Memory B cell (primary cell): ENCODE results near the gene CTNND2.
"Not testable (repeated sequence)": the region's sequence is repeated elsewhere in the genome, so short reads cannot be mapped to it uniquely, and the experiment has no call there.

Experiments
- ATAC-seq: fragments of 150-1000 bp; cut with Tn5 transposase; 2 replicates; pipeline ENCODE4 v1.10.0; 2021; ENCODE audit warnings: low read depth, mild to moderate bottlenecking, moderate library complexity
- DNase-seq, 2 donors: peaks; one replicate each; pipeline ENCODE4 v3.0.0; 2022; ENCODE audit warnings: low spot score in 2 of 2
- H3K27ac Mint-ChIP-seq: one replicate; pipeline ENCODE4 v1.8.0; 2022; ENCODE audit warnings: mild to moderate bottlenecking, moderate library complexity, mixed read lengths
- H3K27me3 Mint-ChIP-seq: one replicate; pipeline ENCODE4 v1.8.0; 2022; ENCODE audit warnings: mixed read lengths
- H3K36me3 Mint-ChIP-seq: one replicate; pipeline ENCODE4 v1.8.0; 2022; ENCODE audit warnings: mild to moderate bottlenecking, mixed read lengths
- H3K4me1 Mint-ChIP-seq: one replicate; pipeline ENCODE4 v1.8.0; 2022; ENCODE audit warnings: mixed read lengths
- H3K4me3 Mint-ChIP-seq: one replicate; pipeline ENCODE4 v1.8.0; 2022; ENCODE audit warnings: mild to moderate bottlenecking, moderate library complexity, mixed read lengths
- H3K9me3 Mint-ChIP-seq: one replicate; pipeline ENCODE4 v1.8.0; 2022; ENCODE audit warnings: mixed read lengths

The CTNND2 gene

DNA sequence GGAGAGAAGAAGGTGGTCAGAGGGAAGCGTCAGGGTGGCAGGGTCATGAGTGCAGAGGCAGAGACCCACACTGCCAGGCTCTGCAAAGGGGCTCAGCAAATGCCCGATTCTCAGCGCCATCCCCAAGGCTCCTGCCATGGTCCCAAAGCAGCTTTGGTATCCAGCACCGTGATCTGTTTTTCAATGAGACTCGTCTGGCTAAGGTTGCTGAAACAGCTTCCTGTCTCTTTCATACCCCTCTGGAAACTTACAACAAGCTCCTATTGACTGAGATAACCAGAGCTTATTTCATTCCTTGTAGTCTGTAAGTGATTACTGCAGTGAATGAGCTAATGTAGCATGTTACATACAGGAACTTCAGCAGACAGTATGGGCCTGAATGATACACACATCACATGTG lies 574.6 kb downstream of the CTNND2 start:
- no peak for DNase-seq
- Mint-ChIP-seq H3K9me3 (no peaks in the 10 kb centered on the region), H3K4me1 (no peaks in the 10 kb centered on the region), H3K27me3 (no peaks in the 10 kb centered on the region), H3K27ac (no peak overlapping the region), H3K36me3 (no peaks in the 10 kb centered on the region), H3K4me3 (no peak overlapping the region)
- ATAC-seq = no peak

DNA sequence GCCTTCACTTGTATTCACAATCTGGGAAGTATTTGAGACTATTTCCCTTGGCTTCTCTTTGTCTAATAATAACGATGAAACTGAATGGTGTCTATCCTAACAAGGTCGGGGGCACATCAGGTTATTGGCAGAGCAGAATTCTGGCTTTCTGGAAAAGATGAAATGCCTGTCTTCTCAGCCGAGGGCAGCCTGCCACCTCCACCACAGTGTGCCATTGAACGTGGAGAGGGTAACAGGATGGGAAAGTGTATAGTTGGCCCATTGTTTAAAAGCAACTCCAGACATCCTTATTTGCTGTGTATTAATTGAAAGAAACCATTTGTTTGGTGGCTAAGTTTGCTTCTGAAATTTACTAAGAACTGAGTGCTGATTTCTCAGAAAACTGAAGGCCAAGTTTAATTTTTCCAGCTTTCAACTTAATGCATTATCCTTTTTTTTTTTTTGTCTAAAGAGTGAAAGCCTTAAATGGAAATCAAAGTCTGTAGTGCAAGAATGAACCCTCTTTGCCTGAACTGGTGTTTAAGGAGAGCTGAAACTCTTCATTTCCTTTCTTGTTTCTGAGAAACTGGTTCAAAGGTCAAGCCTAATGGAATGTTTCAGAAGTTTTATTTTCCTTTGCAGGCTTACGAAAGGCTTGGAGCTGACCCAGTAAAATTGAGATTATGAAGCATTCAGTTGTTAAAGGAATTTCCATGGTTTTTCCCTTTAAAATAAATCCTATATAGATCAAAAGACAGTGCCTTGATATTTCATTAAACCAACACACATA lies 579.5 kb downstream of the CTNND2 start:
- Mint-ChIP-seq H3K27ac (no peak overlapping the region), H3K9me3 (no peaks in the 10 kb centered on the region), H3K27me3 (peaks cover 2% of the 10 kb centered on the region), H3K4me3 (no peak overlapping the region), H3K4me1 (no peaks in the 10 kb centered on the region), H3K36me3 (no peaks in the 10 kb centered on the region)
- DNase-seq = no peak
- ATAC-seq = no peak

DNA sequence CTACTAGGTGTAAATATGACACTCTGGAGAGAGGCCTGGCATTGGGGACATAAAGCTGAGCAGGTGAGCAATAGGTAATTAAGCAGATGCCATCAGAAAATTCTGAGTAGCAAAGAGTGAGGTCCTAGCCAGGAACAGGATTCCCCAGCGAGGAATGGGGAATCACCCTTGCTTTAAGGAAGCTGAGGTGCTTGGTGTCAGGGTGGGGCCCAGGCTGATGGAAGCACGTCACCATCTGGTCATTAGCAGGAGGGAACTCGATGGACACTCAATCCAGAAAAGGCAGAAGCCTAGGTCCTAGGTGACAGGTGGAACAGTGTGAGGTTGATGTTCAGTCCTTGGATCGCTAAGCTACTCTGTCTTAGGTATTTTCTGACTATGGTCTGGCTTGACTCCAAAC lies 580.5 kb downstream of the CTNND2 start:
- no peaks in the 10 kb centered on the region for H3K36me3 Mint-ChIP-seq
- ATAC-seq = no peak
- no peak for DNase-seq
- peaks cover 2% of the 10 kb centered on the region for H3K27me3 Mint-ChIP-seq
- H3K27ac Mint-ChIP-seq = no peak overlapping the region
- no peaks in the 10 kb centered on the region for H3K9me3 Mint-ChIP-seq
- no peak overlapping the region for H3K4me3 Mint-ChIP-seq
- H3K4me1 Mint-ChIP-seq = no peaks in the 10 kb centered on the region

DNA sequence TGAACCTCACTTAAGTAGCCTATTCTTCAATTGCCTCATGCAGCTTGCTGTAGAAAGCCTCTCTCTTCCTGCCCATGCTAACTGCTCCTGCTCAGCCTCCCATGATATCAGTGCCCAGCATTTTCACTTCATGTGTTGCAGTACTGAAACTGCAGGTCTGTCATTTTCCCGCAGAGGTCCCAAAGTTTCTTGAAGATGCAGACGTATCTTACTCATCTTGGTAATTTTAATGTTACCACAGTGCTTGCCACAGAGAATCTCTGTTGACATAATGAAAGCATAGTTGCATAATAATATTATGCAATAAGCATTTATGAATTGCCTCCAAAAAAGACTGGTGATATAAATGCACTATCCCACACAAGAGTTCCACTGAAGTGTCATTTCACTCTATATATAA lies 582.1 kb downstream of the CTNND2 start:
- H3K36me3 Mint-ChIP-seq = no peaks in the 10 kb centered on the region
- H3K4me1 Mint-ChIP-seq = no peaks in the 10 kb centered on the region
- no peak overlapping the region for H3K4me3 Mint-ChIP-seq
- no peak overlapping the region for H3K27ac Mint-ChIP-seq
- H3K27me3 Mint-ChIP-seq = peaks cover 2% of the 10 kb centered on the region
- DNase-seq (no peak), ATAC-seq (no peak)
- no peaks in the 10 kb centered on the region for H3K9me3 Mint-ChIP-seq

DNA sequence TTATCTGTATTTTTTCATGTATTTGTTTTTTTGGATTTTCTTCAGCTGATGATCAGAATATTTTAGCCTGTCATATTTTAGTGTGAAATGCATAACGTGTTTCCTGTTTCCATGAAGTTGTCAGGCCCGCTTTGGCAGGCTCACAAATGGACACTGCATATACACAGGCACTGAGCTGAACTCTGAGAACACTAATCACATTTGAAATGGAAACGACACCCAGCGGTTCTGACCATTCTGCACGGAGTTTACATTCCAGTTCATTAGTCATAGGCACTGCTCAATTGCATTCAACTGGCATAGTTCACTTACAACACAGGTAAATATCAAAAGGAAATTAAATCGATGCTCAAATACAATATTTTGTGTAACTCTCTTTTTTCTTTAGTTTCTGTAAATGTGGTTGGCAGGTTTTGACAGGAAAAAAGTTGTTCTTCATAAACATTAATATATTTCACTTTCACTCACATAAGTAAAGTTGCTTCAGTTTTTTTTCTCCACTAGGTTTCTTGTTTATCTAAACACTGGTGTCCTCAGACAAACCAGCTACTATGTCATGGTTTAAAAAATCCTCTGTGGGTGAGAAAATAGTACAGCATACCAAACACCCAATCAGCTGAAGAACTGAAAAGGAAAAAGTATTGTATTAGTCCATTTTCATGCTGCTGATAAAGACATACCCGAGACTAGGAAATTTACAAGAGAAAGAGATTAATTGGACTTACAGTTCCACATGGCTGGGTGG lies 584.2 kb downstream of the CTNND2 start:
- ATAC-seq = no peak
- peaks cover 2% of the 10 kb centered on the region for H3K27me3 Mint-ChIP-seq
- DNase-seq = no peak
- H3K4me1 Mint-ChIP-seq = no peaks in the 10 kb centered on the region
- no peaks in the 10 kb centered on the region for H3K9me3 Mint-ChIP-seq
- no peaks in the 10 kb centered on the region for H3K36me3 Mint-ChIP-seq
- no peak overlapping the region for H3K27ac Mint-ChIP-seq
- H3K4me3 Mint-ChIP-seq = no peak overlapping the region

DNA sequence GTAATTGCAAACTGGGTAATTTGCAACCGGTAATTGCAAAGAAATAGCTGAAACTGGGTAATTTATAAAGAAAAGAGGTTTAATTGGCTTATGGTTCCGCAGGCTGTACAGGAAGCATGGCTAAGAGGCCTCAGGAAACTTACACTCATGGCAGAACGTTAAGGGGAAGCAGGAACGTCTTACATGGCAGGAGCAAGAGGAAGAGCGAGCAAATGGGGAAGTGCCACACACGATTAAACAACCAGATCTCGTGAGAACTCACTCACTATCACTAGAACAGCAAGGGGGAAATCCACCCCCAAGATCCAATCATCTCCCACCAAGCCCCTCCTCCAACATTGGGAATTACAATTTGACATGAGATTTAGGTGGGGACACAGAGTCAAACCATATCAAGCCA lies 590.6 kb downstream of the CTNND2 start:
- not testable (repeated sequence) for H3K9me3 Mint-ChIP-seq, DNase-seq, H3K27ac Mint-ChIP-seq, ATAC-seq, H3K4me1 Mint-ChIP-seq, H3K4me3 Mint-ChIP-seq, H3K36me3 Mint-ChIP-seq, H3K27me3 Mint-ChIP-seq

DNA sequence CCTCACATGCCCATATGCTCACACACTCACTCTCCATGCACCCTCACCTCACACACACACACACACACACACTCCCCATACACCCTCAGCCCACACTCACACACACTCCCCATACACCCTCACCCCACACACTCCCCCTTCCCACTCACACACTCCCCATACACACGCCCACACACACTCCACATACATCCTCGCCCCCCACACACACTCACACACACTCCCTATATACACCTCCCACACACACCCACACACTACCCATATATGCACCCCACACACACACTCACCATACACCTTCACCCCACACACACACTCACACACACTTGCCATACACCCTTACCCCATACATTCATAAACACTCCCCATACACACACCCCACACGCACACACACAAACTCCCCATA lies 592.5 kb downstream of the CTNND2 start:
- Mint-ChIP-seq H3K27ac (no peak overlapping the region), H3K9me3 (peaks cover 1% of the 10 kb centered on the region), H3K36me3 (no peaks in the 10 kb centered on the region), H3K4me3 (no peak overlapping the region), H3K4me1 (no peaks in the 10 kb centered on the region), H3K27me3 (no peaks in the 10 kb centered on the region)
- no peak for DNase-seq
- no peak for ATAC-seq

DNA sequence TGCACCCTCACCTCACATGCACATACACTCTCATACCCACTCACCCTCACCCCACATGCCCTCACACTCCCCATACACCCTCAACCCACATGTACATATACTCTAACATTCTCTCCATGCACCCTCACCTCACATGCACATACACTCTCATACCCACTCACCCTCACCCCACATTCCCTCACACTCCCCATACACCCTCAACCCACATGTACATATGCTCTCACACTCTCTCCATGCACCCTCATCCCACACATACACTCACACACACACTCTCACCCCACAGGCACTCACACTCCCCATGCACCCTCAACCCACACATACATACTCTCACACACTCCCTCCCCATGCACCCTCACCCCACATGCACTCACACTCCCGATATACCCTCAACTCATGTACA lies 593.0 kb downstream of the CTNND2 start:
- DNase-seq (no peak), ATAC-seq (no peak)
- Mint-ChIP-seq H3K4me1 (no peaks in the 10 kb centered on the region), H3K4me3 (no peak overlapping the region), H3K36me3 (no peaks in the 10 kb centered on the region), H3K27me3 (no peaks in the 10 kb centered on the region), H3K27ac (no peak overlapping the region), H3K9me3 (peaks cover 1% of the 10 kb centered on the region)

DNA sequence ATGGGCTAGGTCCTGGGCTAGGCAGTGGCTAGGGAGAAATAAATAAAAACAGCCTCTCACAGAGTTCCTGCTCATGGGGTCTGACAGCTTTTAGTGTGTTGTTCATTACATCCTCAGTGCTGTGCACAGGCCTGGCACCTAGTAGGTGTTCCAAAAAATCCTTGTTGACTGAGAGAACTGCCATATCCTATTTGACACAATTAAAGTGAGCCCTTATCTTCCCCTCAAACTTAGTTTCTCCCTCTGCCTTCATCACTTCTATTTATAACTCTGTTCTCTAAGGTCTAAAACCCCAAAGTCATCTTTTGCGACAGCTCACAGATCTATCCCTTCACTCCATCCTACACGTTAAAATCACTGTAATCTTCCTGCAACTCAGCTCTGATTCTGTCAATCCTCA lies 594.1 kb downstream of the CTNND2 start:
- Mint-ChIP-seq H3K9me3 (peaks cover 1% of the 10 kb centered on the region), H3K27me3 (no peaks in the 10 kb centered on the region), H3K27ac (no peak overlapping the region), H3K4me1 (no peaks in the 10 kb centered on the region), H3K36me3 (no peaks in the 10 kb centered on the region), H3K4me3 (no peak overlapping the region)
- DNase-seq (no peak), ATAC-seq (no peak)

DNA sequence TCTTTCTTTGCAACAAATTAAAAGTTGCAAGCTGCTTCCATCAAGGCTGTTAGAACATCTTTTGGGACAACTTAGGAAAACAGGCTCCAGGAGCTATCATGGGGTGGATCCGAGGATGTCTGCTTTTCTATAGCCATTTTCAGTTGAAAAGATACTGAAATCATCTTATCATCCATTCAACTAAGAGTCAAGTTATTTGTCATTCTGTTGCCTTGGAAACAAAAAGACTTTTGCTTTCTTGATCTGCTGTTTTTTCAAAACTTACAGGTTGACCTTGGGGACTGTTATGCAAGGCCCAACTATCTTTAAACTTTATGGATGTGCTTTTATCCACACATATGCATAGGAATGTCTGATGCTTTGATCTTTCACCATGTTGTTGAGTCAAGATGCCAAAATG lies 597.9 kb downstream of the CTNND2 start:
- H3K27ac Mint-ChIP-seq = no peak overlapping the region
- no peaks in the 10 kb centered on the region for H3K27me3 Mint-ChIP-seq
- no peak for DNase-seq
- no peaks in the 10 kb centered on the region for H3K36me3 Mint-ChIP-seq
- no peak overlapping the region for H3K4me3 Mint-ChIP-seq
- no peak for ATAC-seq
- H3K4me1 Mint-ChIP-seq = no peaks in the 10 kb centered on the region
- H3K9me3 Mint-ChIP-seq = peaks cover 2% of the 10 kb centered on the region

DNA sequence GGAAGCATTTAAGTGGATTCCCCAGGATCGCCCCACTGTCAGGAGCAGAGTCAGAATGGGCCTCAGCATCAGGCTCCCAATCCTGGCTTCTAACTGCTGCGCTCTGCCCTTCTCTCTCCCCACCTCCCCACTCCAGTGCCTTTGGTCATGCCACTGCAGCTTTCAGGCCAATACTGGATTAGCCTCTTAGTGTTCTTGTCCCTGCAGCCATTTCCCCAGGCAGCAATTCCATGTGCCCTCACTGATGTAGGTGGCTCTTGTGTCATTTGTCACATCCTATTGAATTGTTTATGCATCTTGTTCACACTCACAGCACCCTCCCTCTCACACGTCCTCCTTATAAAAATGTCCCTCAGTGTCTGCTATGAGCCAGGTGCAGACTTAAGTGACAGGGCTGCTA lies 599.0 kb downstream of the CTNND2 start:
- Mint-ChIP-seq H3K9me3 (peaks cover 2% of the 10 kb centered on the region), H3K4me3 (no peak overlapping the region), H3K4me1 (no peaks in the 10 kb centered on the region), H3K36me3 (no peaks in the 10 kb centered on the region), H3K27ac (no peak overlapping the region), H3K27me3 (no peaks in the 10 kb centered on the region)
- DNase-seq (no peak), ATAC-seq (no peak)

DNA sequence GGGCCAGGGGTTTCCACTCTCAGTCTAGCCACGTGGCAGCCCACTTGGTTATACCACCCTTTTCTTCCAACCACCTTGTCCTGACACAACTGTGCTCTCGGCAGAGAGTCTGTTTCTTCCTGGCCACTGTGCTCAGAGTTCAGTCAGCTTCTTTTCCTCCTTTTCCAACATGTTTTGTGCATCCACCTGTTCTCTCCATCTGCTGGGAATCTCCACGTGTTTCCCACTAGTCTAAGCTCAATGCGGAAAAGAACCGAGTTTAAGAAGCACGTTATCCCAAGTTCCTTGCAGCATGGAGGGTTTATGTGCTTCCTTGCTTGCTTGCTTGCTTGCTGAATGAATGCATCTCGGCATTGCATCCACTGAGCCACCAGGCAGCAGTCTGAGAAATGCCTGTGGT lies 599.6 kb downstream of the CTNND2 start:
- no peak for DNase-seq
- ATAC-seq = no peak
- no peaks in the 10 kb centered on the region for H3K4me1 Mint-ChIP-seq
- H3K27ac Mint-ChIP-seq = no peak overlapping the region
- H3K9me3 Mint-ChIP-seq = peaks cover 2% of the 10 kb centered on the region
- H3K36me3 Mint-ChIP-seq = no peaks in the 10 kb centered on the region
- H3K27me3 Mint-ChIP-seq = no peaks in the 10 kb centered on the region
- no peak overlapping the region for H3K4me3 Mint-ChIP-seq

DNA sequence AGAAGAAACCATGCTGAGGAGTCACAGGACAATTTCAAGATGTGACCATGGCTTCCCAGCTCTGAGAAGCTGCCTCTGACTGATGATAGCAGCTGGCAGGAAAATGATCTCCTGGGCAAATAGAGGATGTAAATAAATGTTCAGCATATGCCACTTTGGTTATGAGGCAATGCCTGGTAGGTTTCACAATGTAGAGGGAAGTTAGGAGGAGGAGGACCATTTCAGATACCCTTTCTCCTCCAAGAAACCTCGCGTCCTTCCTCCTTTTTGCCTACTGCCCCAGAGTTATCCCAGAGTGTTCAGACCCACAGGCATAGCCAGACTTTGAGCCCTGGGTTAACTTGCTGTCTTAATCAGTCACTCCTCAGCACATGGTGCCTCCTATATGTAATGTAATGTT lies 601.6 kb downstream of the CTNND2 start:
- Mint-ChIP-seq H3K27ac (no peak overlapping the region), H3K4me1 (no peaks in the 10 kb centered on the region), H3K36me3 (no peaks in the 10 kb centered on the region), H3K4me3 (no peak overlapping the region), H3K27me3 (no peaks in the 10 kb centered on the region), H3K9me3 (peaks cover 2% of the 10 kb centered on the region)
- ATAC-seq = no peak
- DNase-seq = no peak

DNA sequence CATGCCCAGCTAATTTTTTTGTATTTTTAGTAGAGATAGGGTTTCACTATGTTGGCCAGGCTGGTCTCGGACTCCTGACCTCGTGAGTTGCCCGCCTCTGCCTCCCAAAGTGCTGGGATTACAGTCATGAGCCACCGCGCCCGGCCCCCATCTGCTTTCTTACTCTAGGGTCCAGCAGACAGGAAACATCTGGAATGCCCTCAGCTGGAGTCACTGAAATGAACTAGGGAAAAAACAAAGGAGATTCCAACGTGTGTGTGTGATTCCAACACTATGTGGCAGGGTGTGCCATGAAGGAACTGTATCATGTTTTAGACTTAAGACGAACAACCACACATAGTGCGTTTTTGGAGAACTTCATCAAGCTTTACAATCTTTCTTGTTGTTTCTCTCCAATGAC lies 603.1 kb downstream of the CTNND2 start:
- Mint-ChIP-seq H3K36me3 (no peaks in the 10 kb centered on the region), H3K9me3 (peaks cover 2% of the 10 kb centered on the region), H3K4me1 (no peaks in the 10 kb centered on the region), H3K27ac (no peak overlapping the region), H3K27me3 (no peaks in the 10 kb centered on the region), H3K4me3 (no peak overlapping the region)
- no peak for DNase-seq
- ATAC-seq = no peak

DNA sequence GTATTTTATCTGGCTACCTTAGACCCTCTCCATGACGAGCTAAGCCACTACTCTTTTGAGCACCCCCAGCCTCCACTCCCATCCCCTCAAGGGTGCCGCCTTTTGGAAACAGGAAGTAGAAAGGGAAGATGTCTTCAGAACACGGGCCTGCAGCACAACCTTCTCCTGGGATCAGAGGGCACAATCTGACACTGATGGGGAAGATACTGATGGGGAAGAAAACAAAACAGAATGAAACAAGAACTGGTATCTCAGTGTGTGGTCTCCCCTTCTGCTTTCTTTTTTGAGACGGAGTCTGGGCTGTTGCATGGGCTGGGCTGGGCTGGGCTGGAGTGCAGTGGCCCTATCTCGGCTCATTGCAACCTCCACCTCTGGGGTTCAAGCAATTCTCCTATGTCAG lies 603.5 kb downstream of the CTNND2 start:
- Mint-ChIP-seq H3K36me3 (no peaks in the 10 kb centered on the region), H3K9me3 (peaks cover 2% of the 10 kb centered on the region), H3K27ac (no peak overlapping the region), H3K4me3 (no peak overlapping the region), H3K27me3 (no peaks in the 10 kb centered on the region), H3K4me1 (no peaks in the 10 kb centered on the region)
- DNase-seq (no peak), ATAC-seq (no peak)
